GM21825 (cell line): ENCODE results near the gene COL26A1.
"Not testable (repeated sequence)": the region's sequence is repeated elsewhere in the genome, so short reads cannot be mapped to it uniquely, and the experiment has no call there.

ENCODE experiments used
- ATAC-seq: cut with Tn5 transposase; IDR thresholded peaks from one replicate; pipeline ENCODE4 v1.9.1; 2021; ENCODE audit warnings: mild to moderate bottlenecking, moderate library complexity; ENCODE audit not compliant: unreplicated experiment

Gene COL26A1

DNA sequence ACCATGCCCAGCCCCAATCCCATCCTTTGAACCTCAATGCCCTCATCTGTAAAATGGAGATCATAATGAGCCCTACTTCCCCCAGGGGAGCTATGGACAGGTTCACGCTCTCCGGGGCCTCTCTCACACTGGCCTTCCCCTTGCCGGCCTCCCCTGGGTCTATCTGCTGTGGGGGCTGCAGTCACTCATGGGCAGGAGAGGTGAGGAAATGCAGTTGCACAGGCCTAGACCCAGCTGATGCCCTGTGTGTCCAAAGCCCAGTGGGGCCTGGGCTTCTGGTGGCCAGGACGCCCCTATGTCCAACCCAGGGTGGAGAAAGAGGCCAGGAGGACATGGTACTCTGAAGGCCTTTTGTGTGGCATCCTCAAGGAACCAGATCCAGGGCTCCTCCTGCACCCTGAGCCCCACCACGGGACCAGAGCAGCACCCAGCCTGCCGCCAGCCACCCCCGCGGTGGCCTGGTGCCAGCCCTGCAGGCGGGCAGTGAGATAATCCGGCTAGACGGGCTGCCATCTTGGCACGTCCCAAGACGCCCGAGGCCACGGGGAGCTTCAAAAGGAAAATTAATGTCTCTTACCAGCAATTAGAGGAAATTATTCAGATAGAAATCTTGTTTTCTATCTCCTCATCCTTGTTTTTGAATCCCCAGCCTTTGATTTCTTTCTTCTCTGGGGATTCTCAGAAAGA is 227.4 kb downstream of the COL26A1 start:
- no peak for ATAC-seq

DNA sequence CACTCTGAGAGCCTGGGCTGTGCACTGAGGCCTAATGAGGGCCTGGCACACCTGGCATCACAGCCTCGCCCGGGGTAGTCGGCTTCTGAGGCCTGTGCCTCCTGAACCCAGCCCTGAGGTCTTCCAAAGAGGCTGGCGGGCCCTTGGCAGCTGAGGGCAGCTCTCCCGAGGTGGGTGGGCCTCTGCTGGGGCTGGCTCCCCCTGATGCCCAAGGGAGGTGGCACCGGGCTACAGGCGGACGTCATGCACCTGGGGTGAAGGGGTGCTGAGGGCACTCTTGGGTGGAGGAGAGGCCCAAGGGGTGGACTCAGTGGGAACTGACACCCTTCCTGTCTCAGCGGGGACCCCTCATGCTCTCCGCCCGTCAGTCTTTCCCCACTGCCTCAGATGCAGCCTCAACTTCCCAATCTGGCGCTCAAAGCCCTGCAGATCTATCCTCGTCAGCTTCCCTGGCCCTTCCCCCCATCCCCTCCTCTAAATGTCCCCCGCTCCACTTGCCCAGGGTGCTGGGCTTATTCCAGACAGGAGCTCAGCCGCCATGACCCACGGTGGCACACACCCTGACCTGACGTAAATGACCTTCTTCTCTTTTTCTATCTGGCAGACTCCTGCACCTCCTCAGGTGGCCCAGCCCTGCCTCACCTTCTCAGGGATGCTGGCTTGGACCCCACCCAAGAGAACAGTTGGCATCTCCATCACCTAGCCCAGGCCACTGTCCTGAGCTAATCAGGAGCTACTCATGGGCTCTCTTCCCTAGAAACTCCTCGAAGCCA is 228.2 kb downstream of the COL26A1 start:
- no peak for ATAC-seq

DNA sequence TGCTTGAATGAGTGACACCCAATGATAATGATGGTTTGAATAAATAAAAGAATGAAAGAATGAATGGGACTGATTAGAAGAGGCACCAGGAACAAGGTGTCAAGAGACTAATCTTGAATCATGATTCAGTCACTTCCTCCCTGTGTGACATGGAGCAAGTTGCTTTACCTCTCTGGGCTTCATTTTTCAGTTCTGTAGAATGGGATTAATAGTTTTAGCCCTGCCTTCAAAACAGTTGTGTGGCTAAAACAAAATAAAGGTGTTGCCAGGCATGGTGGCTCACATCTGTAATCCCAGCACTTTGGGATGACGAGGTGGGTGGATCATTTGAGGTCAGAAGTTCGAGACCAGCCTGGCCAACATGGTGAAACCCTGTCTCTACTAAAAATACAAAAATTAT is 228.8 kb downstream of the COL26A1 start:
- no peak for ATAC-seq

DNA sequence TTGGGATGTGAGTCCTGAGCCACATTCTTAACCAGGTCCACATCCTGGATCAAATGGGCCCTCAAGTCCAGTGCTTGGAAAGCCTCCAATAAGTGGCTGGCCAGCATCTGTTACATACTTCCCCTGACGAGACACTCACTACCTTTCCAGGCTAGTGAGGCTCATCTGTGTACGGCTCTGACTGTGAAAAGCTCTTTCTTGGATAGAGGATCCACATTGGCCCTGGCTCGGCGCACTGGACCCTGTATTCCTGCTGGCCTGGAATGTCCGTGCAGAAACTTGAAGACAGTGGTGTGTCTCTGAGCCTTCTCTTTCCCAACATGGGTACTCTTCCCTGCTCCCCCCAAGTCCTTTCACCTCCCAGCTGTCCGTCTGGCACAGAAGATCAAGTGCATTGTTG is 230.9 kb downstream of the COL26A1 start:
- no peak for ATAC-seq

DNA sequence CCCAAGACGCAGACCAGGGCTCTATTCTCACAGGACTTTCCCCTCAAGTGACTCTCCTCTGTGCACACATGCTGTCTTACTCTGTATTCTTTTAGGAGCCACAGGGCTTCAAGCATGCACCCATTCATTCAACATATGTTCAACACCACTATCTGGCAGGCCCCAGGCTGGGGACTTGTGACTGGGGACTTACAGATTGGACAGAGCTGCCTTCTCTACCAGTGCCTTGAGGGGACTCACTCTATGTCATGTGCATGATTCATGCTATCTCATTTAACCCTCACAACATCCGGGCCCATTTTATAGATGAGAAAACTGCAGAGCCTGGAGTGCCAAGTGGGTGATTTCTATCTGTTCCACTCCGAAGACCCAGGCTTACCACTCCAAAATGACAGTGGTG is 232.1 kb downstream of the COL26A1 start:
- no peak for ATAC-seq

DNA sequence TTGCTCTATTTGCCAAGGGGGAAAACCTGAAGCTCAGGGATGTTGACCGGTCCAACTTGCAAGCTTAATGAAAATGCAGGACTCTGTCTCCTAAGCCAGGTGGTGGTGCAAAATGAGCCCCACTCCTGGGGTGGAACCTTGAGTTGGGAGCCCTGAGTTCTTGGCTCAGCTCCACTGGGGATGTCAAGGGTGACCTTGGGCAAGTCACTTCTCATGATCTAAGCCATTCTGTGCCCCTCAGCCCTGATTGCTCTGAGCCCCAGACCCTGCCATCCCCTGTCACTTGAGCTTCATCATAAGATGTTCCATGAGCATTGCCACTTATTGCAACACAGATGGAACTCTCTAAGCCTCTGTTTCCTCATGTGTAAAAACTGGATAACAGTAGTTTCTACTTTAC is 232.6 kb downstream of the COL26A1 start:
- no peak for ATAC-seq

DNA sequence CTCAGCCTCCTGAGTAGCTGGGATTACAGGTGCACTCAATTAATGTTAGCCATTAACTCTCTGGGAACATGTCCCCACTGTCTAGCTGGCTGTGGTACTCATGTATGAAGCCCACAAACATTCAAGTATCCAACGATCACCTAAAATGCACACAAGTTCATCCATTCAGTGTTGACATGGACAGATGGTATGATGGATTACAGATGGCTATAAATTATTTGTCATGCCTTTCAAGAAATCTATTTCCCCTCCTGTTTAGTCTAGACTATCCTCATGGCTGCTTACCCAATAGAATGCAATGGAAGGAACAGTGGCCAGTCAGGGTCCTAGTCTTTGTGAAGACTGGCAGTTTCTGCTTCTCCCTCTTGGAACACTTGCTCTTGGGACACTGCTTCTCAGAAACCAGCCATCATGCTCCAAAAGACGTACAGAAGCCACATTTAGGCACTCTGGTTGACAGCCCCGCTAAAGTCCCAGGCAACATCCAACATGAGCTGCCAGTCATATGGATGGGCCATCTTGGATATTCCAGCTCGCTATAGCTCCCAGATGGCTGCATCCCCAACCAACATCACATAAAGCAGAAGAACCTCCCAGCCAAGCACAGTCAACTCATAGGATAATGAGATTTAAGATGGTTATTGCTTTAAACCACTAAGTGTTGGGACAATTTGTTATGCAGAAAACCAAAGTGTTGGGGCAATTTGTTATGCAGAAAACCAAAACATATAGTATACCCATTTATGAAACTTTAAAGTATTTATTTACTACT is 233.3 kb downstream of the COL26A1 start:
- ATAC-seq = no peak

DNA sequence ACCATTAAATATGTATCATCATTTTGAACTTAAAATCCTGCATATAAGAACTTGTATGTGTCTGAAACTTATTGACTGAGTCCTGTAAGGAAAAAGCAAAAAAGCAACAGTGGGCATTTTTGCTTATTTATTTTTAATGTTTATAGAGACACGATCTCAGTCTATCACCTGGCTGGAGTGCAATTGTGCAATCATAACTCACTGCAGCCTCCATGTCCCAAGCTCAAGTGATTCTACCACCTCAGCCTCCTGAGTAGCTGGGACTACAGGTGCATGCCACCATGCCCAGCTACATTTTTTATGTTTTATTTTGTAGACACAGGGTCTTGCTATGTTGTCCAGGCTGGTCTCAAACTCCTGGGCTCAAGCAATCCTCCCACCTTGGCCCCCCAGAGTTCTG is 234.2 kb downstream of the COL26A1 start:
- no peak for ATAC-seq

DNA sequence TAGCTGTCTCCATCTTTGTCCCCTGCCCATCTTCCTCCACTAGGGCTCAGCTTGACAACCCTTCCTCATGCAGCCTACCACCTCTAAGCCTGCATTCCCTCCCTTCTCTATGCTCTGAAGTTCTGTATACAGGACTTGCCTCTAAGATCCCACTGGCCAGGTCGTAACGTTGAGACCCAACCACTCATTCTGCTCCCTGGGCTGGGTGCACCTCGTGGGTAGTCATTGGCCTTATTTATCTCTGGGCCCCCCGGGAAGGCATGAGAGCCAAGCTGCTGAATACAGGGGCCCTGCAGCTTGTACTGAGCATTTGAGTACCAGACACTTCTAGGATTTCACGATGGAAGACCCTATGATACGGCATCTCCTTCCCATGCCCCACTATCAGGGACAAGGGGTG is 235.3 kb downstream of the COL26A1 start:
- no peak for ATAC-seq

DNA sequence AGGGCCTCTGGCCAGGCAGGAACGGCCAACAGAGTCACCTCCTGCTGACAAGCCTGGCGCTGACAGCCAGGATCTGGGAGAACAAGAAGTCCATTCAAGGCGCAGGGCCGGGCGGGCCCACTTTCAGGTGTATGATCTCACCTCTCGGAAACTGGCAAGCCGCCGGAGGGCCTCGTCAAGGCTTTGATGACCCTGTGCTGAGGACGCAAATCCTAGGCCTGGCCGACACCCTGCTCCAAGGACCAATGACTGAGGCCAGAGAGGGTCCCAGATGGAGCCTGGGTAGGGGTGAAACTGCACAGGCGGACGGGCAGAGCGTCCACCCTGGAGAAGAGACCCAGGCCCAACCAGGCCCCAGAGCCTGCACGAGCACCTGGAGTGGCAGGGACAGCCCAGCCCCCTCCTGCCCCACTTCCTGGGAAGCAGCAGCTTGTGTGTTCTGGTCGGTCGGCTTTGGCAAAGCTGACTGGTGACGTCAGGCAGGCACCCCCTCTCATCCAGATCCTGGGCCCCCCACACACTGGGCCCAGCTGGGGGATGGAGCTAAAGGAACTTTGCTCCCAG is 235.8 kb downstream of the COL26A1 start:
- ATAC-seq = no peak

DNA sequence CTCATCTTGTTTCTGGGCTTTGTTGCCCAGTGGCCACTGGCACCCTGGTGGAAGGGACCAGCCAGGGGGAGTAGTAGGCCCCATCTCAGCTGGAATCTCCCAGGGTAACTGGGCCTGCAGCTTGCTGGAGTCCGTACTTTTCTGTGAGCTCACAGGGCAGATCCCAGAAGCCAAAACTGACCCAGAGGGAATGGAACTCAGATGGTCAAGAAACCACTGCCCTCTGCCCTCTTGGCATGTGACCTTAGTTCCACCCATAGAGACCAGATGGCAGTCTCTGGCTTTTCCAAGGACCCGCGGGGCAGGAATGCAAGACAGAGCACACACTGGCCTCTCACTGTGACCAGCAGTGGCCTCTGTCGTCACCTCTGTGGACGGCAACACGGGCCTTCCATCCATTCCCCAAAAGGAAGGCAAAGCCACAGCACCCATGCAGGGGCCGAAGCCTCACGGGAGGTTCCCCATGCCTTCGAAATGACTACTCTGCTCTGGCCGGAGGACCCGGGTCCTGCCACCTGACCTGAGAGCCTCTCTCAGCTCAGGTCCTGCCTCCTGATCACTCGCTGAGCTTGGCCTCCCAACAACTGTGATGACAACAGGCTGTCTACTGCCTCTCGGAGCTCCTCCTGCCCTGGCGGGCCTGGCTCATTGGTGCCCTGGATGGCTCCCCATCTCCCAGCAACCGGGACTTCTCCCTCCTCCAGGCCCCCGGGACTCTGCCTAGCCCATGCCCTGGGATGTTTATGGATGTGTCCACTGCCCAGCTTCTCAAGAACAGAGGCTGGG is 236.5 kb downstream of the COL26A1 start:
- ATAC-seq = no peak

DNA sequence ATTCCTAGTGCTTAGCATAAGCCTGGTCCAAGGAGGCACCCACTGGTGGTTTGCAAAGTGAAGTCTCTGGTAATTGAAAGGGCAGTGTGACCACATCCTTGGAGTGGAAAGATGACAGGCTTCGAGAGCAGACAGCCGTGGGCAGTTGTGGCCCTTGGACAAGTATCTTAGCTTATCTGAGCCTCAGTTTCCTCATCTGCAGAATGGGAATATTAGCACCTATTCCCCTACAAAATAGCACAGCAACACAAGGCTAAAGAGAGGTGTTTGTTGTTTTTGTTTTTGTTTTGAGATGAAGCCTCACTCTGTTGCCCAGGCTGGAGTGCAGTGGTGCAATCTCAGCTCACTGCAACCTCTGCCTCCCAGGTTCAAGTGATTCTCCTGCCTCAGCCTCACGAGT is 237.1 kb downstream of the COL26A1 start:
- ATAC-seq = no peak

DNA sequence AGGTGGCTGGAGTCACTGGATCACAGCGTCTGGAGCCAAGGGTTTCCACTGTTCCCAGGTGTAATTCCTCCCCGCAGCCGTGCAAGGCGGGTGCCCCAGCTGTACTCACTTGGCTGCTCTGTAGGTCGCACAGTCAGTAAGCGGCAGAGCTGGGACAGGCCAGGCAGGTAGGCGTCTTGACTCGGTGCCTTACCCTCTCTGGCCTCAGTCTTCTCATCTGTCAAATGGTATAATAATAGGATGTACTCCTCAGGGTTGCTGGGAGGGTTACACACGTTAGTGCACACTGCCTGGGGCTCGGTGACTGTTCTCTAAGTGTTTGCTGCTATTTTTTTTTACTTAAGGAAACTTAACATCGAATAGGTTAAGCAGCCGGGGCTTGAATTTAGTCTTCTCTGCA is 239.4 kb downstream of the COL26A1 start:
- ATAC-seq = no peak

DNA sequence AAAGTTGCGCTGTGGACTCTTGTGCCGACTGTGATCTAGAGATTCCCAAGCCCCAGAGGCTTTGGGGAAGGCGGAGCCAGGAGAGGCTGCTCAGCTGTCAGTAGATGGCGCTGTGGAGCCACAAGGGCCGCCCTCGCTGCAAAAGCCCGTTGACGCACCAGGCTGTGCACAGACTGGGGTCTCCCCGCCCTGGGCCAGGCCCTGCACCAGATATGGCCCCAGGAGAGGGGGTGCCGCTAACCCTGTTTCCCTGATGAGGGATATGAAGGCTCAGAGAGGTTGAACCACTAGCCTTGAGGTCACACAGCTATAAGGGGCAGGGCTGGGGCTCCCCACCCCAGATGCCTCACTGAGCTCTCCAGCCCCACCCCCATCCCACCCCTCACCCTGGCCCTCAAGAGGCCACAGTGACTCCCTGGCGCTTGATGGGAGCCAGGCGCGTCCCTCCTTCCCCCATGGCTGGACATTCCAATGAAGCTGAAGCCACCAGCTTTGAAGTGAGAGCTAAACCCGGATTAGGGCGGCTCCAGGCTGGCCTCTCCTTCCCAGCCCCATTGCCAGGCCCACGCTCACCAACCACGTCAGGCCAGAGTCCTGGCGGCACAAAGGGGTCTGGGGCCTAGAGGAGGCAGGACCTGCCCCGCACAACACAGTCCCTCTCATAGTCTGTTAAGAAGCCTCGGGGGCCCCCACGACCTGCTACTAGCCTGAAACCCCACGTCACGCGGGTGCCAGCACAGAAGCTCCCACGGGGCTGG is 240.0 kb downstream of the COL26A1 start:
- ATAC-seq = no peak

DNA sequence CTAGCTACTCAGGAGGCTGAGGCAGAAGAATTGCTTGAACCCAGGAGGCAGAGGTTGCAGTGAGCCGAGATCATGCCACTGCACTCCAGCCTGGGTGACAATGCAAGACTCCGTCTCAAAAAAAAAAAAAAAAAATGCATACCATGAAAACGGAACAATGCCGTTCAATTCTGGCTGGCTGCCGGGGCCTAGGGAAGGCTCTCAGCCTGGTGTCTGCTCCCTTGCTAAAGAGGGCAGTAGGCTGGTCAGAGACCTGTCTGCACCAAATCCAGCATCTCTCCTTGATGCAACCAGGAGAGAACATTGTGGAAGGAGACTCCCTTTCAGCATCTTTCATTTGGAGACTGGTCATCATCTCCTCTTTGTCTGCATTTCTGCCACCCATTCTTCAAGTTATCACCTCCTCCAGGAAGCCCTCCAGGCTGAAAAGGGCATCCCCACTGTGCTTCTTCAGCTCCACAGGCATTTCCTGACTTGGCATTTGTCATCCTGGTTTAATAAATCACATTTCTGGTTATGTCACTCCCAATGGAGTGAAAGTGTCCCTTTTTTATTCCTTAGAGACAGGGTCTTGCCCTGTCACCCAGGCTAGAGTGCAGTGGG is 241.8 kb downstream of the COL26A1 start:
- ATAC-seq = no peak

DNA sequence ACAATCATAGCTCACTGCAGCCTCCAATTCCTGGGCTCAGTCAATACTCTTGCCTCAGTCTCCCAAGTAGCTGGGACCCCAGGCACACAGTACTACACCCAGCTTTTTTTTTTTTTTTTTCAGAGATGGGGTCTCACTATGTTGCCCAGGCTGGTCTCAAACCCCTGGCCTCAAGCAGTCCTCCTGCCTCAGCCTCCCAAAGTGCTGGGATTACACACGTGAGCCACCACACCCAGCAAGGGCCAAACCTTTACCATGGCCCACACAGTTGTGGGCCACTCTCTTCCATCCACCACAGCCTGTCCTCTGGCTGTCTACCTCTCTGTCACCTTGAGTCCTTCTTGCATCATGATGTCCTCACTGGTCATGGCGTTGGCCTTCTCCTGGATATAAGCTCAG is 242.3 kb downstream of the COL26A1 start:
- not testable (repeated sequence) for ATAC-seq

DNA sequence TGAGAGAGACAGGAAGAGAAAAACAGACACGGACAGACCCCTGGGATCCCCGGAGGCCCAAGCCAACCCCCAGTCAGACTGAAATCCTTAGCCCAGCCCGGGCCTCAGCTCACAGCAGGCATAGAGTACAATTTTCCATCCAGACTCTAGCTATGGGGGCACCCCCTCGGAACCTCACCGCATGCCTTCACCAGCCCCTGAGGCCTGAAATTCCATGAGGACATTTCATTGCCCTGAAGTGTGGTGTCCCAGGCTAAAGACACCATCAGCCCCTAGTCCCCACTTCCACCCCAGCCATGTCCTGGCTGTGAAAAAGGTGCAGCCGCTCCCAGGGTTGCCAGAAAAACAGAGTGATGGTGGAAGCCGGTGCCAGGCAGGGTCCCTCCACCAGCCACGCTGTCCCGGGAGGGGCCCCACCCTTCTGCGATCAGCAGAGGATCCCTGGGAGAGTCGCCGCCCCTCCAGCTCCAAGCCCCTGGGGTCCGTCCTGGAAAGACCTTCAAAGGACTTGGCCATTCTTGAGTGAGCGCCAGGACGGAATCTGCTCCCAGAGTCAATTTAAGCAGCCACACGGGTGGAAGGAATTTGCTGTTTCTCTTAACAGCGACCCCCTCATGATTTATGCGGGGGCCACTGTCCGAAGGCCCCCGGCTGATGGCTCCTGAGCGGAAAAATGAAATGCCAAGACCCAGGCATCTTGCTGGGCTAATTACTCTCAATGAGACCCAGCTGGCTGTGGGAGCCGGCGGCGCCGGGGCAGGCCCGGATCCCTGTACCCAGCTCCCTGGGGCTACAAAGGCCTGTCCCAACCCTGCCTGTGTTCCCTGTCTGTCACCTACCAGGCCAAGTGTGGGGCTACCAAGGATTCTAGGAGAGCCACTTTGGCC is 243.2 kb downstream of the COL26A1 start:
- ATAC-seq = no peak

DNA sequence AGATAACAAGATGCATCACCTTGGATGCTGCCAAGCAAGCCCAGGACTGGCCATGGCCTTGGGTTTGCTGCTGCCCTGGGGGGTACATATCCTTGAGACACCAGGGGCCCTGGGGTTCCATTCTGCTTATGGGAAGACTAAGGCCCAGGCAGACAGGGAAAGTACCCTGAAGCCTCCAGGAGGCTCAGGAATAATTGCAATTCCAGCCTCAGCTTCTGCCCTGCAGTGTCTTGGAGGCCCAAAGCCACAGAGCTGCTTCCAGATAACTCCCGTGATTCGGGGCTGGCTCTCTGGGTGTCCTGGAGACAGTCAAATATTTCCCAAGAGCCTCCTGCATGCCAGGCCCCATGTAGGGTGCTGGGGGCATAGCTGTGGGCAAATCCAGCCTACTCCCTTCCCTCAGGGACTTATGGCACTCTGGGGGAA is 243.8 kb downstream of the COL26A1 start:
- ATAC-seq = no peak
